H1 (cell line): ENCODE measurements around the gene CYP2J2. TPM values are rescaled to one million over a fixed set of nuclear protein-coding genes. Genes with fewer than 3 reads are reported as not detected.

Experiments used
- ASH2L ChIP-seq: fragments of 200-600, 300-600 bp; sonication (generic); IDR thresholded peaks from one replicate; pipeline ENCODE4 v1.7.1; 2017; ENCODE audit warnings: low read length
- CREB1 ChIP-seq: IDR thresholded peaks from 2 replicates; pipeline ENCODE4 v1.6.1; 2012; ENCODE audit warnings: inconsistent platforms
- EP300 ChIP-seq, 2 experiments: IDR thresholded peaks; 1 replicate in 1 of 2; 2 replicates in 1 of 2; pipeline ENCODE4 v1.6.1; 2011 to 2012; ENCODE audit warnings: low read depth in 2 of 2, low read length in 2 of 2, mild to moderate bottlenecking in 2 of 2, borderline replicate concordance in 1 of 2, inconsistent platforms in 1 of 2, moderate library complexity in 1 of 2
- GABPA ChIP-seq: IDR thresholded peaks from 2 replicates; pipeline ENCODE4 v1.6.1; 2011; ENCODE audit warnings: mild to moderate bottlenecking, low read length, moderate library complexity, borderline replicate concordance; ENCODE audit not compliant: insufficient read depth
- HDAC2 ChIP-seq, 2 experiments: fragments of 300-600 bp in 1 of 2; sonication (generic) in 1 of 2; IDR thresholded peaks; 2 replicates each; pipeline ENCODE4 v1.6.1; 2011 to 2012; ENCODE audit warnings: low read depth in 2 of 2, low read length in 2 of 2, mild to moderate bottlenecking in 2 of 2, moderate library complexity in 2 of 2, borderline replicate concordance in 1 of 2, inconsistent platforms in 1 of 2
- JUND ChIP-seq: IDR thresholded peaks from 2 replicates; pipeline ENCODE4 v1.6.1; 2011; ENCODE audit warnings: mild to moderate bottlenecking, improper control_type of control experiment, low read length
- KDM1A ChIP-seq: fragments of 200-600, 300-600 bp; sonication (generic); IDR thresholded peaks from 2 replicates; pipeline ENCODE4 v1.7.1; 2016; ENCODE audit warnings: mild to moderate bottlenecking, low read length, borderline replicate concordance
- KDM4A ChIP-seq: IDR thresholded peaks from one replicate; pipeline ENCODE4 v1.7.1; 2012; ENCODE audit warnings: low read depth, mild to moderate bottlenecking, moderate library complexity, low read length, inconsistent platforms; ENCODE audit not compliant: severe bottlenecking
- MAFK ChIP-seq: IDR thresholded peaks from 2 replicates; pipeline ENCODE4 v1.6.1; 2012; ENCODE audit warnings: low read depth, mild to moderate bottlenecking, improper control_type of control experiment, low read length
- NRF1 ChIP-seq: IDR thresholded peaks from 2 replicates; pipeline ENCODE4 v1.6.1; 2011; ENCODE audit warnings: mild to moderate bottlenecking, low read depth, low read length, improper control_type of control experiment
- POLR2A ChIP-seq, 2 experiments: IDR thresholded peaks; 1 replicate in 1 of 2; 2 replicates in 1 of 2; pipeline ENCODE4 v1.6.1; 2011; ENCODE audit warnings: low read depth in 2 of 2, low read length in 2 of 2, mild to moderate bottlenecking in 2 of 2; ENCODE audit errors: control extremely low read depth in 1 of 2
- POU5F1 ChIP-seq: IDR thresholded peaks from 2 replicates; pipeline ENCODE4 v1.6.1; 2011; ENCODE audit warnings: low read depth, mild to moderate bottlenecking, low read length, moderate library complexity
- SIX5 ChIP-seq: IDR thresholded peaks from 2 replicates; pipeline ENCODE4 v1.6.1; 2011; ENCODE audit warnings: mild to moderate bottlenecking, low read depth, low read length
- TAF1 ChIP-seq: IDR thresholded peaks from 2 replicates; pipeline ENCODE4 v1.6.1; 2011; ENCODE audit warnings: mild to moderate bottlenecking, low read depth, low read length
- TAF7 ChIP-seq: optimal IDR thresholded peaks from 2 replicates; pipeline ENCODE3; 2011; ENCODE audit warnings: low read depth, mild to moderate bottlenecking, inconsistent platforms, low read length, moderate library complexity, borderline replicate concordance
- TBP ChIP-seq: IDR thresholded peaks from 2 replicates; pipeline ENCODE4 v1.6.1; 2011; ENCODE audit warnings: low read depth, low read length, improper control_type of control experiment
- YY1 ChIP-seq: IDR thresholded peaks from 2 replicates; pipeline ENCODE4 v1.6.1; 2011; ENCODE audit warnings: low read depth, mild to moderate bottlenecking, low read length
- polyA plus RNA-seq, 7 experiments: library from polyadenylated mRNA; depleted of rRNA in 3 of 7; stranded (reverse) in 5 of 7; unstranded in 2 of 7; fragments of >200 nt in 5 of 7; fragments of 200-250 nt in 2 of 7; gene quantifications; 1 replicate in 5 of 7; 2 replicates in 1 of 7; 4 replicates in 1 of 7; pipeline versions ENCODE4 v1.2.1 to v1.2.3, GENCODE V29; 2011 to 2013; ENCODE audit warnings: missing spikeins in 2 of 7, mixed read lengths in 2 of 7
- total RNA-seq: library from RNA; stranded (reverse); fragmentation: NEBNext Ultra II Directional; extraction: Animal tissue kit (Norgen Biotek cat#: 25700); gene quantifications from 2 replicates; pipeline ENCODE4 v1.2.1, GENCODE V29; 2021
- TF ChIP-seq, protein P1 (sequence below): IDR thresholded peaks from 2 replicates; pipeline ENCODE4 v1.6.1; 2012; ENCODE audit warnings: low read length, inconsistent platforms
- TF ChIP-seq, protein P2 (sequence below): IDR thresholded peaks from 2 replicates; pipeline ENCODE4 v1.6.1; 2012; ENCODE audit warnings: inconsistent platforms
- TF ChIP-seq, protein P3 (sequence below): IDR thresholded peaks from 2 replicates; pipeline ENCODE4 v1.6.1; 2012; ENCODE audit warnings: inconsistent platforms

The CYP2J2 gene
- total and polyA plus RNA-seq, 2 of the 8 experiments (the other 6 are each of a cell fraction or from before 2014, with no cell fraction given), result 0.59 to 2.1 TPM

DNA sequence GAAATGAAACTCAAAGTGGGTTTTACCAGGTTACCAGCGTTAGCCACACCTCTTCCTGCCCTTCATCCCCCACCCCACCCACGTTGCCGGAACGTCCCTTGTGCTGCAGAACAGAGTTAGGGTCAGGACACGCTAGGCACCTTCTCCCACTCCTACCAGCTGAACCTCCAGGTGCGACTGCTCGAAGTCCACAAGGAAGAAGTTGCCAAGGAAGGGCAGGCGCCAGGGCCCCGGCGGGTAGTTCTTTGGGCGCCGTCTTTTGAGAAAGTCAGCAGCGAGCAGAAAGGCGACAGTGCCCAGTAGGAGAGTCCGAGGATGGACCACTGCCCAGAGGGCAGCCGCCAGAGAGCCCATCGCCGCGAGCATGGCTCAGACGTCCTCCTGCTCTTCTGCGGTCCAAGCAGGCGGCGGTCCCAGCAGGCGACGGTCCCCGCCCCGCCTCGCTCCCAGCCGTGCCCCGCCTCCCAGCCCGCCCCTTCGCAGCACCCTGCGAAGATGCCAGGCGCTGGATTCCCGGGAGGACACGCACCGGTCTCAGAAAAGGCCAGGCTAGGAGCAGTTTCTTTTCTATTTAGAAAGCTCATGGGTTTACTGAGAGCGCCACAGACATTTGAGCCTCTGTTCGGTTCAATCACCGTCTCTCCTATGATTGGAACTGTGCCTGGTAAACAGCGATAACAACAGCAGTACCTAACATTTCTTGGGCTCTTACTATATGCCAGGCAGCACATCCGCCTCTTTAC lies at the start of gene CYP2J2 (continued):
- no peak for TF ChIP-seq GABPA
- no peak for TF ChIP-seq POU5F1
- TF ChIP-seq TAF7, result no peak
- TF ChIP-seq JUND, result no peak
- no peak for TF ChIP-seq HDAC2 (IDR thresholded peaks at IDR 0.05; ENCODE audit: borderline replicate concordance in 1 of 2, low read depth in 2 of 2, low read length in 2 of 2)
- TF ChIP-seq POLR2A (IDR thresholded peaks at IDR 0.05; ENCODE audit: control extremely low read depth in 1 of 2, low read depth in 2 of 2, low read length in 2 of 2), result no peak
- TF ChIP-seq, protein P1, sequence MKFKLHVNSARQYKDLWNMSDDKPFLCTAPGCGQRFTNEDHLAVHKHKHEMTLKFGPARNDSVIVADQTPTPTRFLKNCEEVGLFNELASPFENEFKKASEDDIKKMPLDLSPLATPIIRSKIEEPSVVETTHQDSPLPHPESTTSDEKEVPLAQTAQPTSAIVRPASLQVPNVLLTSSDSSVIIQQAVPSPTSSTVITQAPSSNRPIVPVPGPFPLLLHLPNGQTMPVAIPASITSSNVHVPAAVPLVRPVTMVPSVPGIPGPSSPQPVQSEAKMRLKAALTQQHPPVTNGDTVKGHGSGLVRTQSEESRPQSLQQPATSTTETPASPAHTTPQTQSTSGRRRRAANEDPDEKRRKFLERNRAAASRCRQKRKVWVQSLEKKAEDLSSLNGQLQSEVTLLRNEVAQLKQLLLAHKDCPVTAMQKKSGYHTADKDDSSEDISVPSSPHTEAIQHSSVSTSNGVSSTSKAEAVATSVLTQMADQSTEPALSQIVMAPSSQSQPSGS, result no peak
- no peak for TF ChIP-seq MAFK
- peak; percentile 29; the same call in 1 of the 2 replicates for TF ChIP-seq YY1
- no peak for TF ChIP-seq CREB1
- no peak for TF ChIP-seq EP300 (IDR thresholded peaks at IDR 0.05; ENCODE audit: borderline replicate concordance in 1 of 2, low read depth in 2 of 2, low read length in 2 of 2)
- no peak for TF ChIP-seq KDM1A
- peak; percentile 98 for TF ChIP-seq KDM4A
- TF ChIP-seq TBP, result no peak
- TF ChIP-seq, protein P2, sequence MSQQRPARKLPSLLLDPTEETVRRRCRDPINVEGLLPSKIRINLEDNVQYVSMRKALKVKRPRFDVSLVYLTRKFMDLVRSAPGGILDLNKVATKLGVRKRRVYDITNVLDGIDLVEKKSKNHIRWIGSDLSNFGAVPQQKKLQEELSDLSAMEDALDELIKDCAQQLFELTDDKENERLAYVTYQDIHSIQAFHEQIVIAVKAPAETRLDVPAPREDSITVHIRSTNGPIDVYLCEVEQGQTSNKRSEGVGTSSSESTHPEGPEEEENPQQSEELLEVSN, result peak; percentile 85
- TF ChIP-seq SIX5, result no peak
- TF ChIP-seq, protein P3, sequence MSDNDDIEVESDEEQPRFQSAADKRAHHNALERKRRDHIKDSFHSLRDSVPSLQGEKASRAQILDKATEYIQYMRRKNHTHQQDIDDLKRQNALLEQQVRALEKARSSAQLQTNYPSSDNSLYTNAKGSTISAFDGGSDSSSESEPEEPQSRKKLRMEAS, result peak; percentile 87
- no peak for TF ChIP-seq TAF1
- no peak for TF ChIP-seq NRF1
- peak; percentile 41 for TF ChIP-seq ASH2L
- TF ChIP-seq, all 59 proteins: peak for 5
